Skeletal muscle satellite cell (primary cell): ENCODE data around the gene GPD2.
"Not testable (repeated sequence)": the region's sequence is repeated elsewhere in the genome, so short reads cannot be mapped to it uniquely, and the experiment has no call there.

Source experiments
- H3K27me3 ChIP-seq: 2 replicates; pipeline ENCODE4 v1.7.0; 2013; ENCODE audit warnings: low read length; ENCODE audit not compliant: control insufficient read depth, insufficient read depth
- H3K36me3 ChIP-seq: 2 replicates; pipeline ENCODE4 v1.7.0; 2013; ENCODE audit warnings: mild to moderate bottlenecking, control low read depth, low read length; ENCODE audit not compliant: insufficient read depth
- H3K4me1 ChIP-seq: 2 replicates; pipeline ENCODE4 v1.7.0; 2013; ENCODE audit warnings: low read length; ENCODE audit not compliant: control insufficient read depth, insufficient read depth
- H3K4me2 ChIP-seq: 2 replicates; pipeline ENCODE4 v1.7.0; 2013; ENCODE audit warnings: mild to moderate bottlenecking, low read length
- H3K4me3 ChIP-seq: 2 replicates; pipeline ENCODE4 v1.7.0; 2013; ENCODE audit warnings: low read length
- H3K9ac ChIP-seq: 2 replicates; pipeline ENCODE4 v1.7.0; 2013; ENCODE audit warnings: mild to moderate bottlenecking, low read depth, low read length, moderate library complexity
- H3K9me3 ChIP-seq: replicated peaks from 2 replicates; pipeline ENCODE4 v1.7.0; 2013; ENCODE audit warnings: mild to moderate bottlenecking, control low read depth, low read length

The GPD2 gene

DNA sequence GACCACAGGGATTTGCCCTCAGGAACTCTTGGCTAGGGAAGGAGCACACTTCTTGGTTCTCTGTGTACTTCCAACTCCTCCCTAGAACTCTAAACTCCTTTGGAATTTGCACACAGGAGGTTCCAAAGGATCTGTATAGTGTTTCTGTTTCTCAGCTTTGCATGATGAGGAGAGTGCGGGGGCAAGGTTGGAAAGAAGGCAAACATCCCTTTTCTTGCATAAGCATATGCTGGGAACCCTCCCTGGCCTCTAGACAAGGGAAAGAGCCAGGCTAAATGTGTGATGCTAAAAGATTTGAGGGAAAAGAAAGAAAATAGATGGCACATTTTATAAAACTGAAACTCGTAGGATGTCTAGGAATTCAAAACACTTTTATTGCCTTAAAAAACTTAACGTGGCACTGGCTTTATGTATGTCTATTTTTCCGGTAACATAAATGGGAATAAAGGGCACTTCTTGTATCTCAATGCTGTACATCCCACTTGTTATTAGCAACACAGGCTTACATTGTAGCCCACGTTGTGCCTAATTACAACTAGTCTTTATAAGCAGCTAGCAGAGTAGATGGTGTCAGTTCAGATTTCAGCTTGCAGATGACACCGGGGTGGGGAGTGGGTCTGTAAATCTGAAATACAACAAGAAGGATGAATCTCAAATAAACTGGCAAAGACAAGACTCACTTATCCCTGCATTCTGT lies 165.8 kb downstream of the GPD2 start:
- no peak overlapping the region for H3K9ac ChIP-seq
- no peak overlapping the region for H3K4me3 ChIP-seq
- no peaks in the 10 kb centered on the region for H3K4me1 ChIP-seq
- H3K4me2 ChIP-seq = no peak overlapping the region
- H3K27me3 ChIP-seq = no peaks in the 10 kb centered on the region
- no peaks in the 10 kb centered on the region for H3K36me3 ChIP-seq
- H3K9me3 ChIP-seq = no peaks in the 10 kb centered on the region

DNA sequence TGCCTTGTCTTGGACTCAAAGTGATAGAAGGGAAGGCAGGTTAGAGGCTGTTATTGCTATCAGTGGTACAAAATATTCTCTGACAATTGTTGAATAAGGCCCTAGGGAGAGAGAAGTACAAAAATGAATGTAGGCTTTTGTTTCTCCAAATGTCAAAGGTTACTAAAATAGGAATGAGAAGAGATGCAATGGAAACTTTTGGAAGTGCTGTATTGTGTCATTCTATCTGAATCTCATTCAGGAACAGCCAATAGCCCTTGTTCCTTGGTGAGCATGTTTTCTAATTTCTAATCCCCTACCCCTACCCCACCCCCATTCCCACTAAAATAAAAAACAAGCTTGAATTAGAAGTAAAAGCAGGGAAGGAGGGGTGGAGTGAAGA lies 166.4 kb downstream of the GPD2 start:
- H3K4me2 ChIP-seq = no peak overlapping the region
- H3K27me3 ChIP-seq = no peaks in the 10 kb centered on the region
- H3K9ac ChIP-seq = no peak overlapping the region
- no peaks in the 10 kb centered on the region for H3K36me3 ChIP-seq
- H3K9me3 ChIP-seq = no peaks in the 10 kb centered on the region
- H3K4me3 ChIP-seq = no peak overlapping the region
- no peaks in the 10 kb centered on the region for H3K4me1 ChIP-seq

DNA sequence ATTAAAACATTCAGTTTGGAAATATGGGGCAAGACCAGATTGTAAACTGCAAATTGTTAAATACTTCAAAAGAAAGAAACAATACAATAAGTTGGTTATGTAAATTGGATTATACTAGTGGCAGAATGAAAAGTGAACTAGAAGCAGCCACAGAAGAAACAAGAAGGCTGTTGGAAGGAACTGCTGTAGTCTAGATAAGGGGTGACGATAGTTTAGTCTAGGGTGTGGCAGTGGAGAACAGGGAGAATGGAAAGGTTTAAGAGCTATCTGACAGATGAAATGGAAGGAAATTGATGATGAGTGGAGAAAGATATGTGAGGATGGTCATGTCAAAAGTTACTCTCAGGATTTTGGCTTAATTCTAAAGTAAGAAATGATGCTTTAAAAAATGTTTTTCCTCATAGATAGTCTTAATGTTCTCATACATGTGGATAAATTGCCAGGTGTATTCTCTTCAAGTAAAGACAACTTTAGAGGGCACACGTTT lies 179.7 kb downstream of the GPD2 start:
- Histone ChIP-seq H3K4me1 (no peaks in the 10 kb centered on the region), H3K27me3 (no peaks in the 10 kb centered on the region), H3K36me3 (no peaks in the 10 kb centered on the region), H3K9ac (no peak overlapping the region), H3K4me2 (no peak overlapping the region), H3K4me3 (no peak overlapping the region), H3K9me3 (no peaks in the 10 kb centered on the region)

DNA sequence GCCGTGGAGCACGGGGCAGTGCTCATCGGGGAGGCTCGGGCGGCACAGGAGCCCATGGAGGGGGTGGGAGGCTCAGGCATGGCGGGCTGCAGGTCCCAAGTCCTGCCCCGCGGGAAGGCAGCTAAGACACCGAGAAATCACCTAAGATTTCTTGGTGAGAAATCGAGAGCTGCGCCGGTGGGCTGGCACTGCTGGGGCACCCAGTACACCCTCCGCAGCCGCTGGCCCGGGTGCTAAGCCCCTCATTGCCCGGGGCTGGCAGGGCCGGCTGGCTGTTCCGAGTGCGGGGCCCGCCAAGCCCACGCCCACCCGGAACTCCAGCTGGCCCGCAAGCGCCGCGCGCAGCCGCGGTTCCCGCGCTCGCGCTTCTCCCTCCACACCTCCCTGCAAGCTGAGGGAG lies 181.9 kb downstream of the GPD2 start:
- H3K9ac ChIP-seq, H3K4me2 ChIP-seq, H3K4me1 ChIP-seq, H3K36me3 ChIP-seq, H3K9me3 ChIP-seq, H3K27me3 ChIP-seq, H3K4me3 ChIP-seq: not testable (repeated sequence)

DNA sequence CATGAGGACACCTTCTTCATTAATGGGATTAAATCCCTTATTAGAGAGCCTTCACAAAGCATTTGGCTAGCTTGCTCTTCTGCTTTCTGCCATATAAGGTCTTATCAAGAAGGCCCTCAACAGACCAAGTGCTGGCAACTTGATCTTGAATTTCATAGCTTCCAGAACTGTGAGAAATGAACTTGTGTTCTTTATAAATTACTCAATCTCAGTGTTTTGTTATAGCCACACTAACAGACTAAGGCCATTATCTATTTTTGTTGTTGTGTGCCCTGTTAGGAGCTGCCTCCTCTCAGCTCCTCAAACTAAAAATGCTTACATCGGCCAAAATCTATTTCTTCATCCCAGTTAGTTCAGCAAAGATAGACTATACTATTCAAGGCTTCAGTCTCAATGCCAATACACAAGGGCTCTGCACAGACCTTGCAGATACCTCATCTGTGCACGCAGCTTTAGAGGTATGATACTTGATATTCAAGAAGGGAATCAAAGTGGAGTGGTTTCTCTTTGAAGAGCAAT lies 182.9 kb downstream of the GPD2 start:
- Histone ChIP-seq H3K9me3 (no peaks in the 10 kb centered on the region), H3K9ac (no peak overlapping the region), H3K4me1 (no peaks in the 10 kb centered on the region), H3K36me3 (no peaks in the 10 kb centered on the region), H3K4me2 (no peak overlapping the region), H3K4me3 (no peak overlapping the region), H3K27me3 (no peaks in the 10 kb centered on the region)

DNA sequence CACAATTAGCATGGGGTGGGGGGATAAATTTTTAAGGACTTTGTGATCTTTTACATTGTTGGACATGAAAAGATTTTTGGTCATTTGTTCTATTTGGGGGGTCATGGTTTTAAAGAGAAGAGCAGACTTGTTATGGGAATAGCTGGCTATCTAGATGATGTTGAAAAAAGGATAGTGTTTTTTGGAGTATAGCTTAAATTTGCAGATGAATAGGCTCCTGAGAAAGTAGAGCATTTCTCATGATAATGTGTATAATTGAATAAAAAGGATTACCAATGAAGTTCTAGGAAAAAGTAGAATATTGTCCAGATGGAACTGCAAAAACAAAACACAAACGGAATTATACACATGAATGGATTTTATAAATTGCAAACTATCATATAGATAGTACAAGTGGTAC lies 186.3 kb downstream of the GPD2 start:
- Histone ChIP-seq H3K36me3 (no peaks in the 10 kb centered on the region), H3K27me3 (no peaks in the 10 kb centered on the region), H3K4me3 (no peak overlapping the region), H3K9me3 (no peaks in the 10 kb centered on the region), H3K4me2 (no peak overlapping the region), H3K9ac (no peak overlapping the region), H3K4me1 (no peaks in the 10 kb centered on the region)

DNA sequence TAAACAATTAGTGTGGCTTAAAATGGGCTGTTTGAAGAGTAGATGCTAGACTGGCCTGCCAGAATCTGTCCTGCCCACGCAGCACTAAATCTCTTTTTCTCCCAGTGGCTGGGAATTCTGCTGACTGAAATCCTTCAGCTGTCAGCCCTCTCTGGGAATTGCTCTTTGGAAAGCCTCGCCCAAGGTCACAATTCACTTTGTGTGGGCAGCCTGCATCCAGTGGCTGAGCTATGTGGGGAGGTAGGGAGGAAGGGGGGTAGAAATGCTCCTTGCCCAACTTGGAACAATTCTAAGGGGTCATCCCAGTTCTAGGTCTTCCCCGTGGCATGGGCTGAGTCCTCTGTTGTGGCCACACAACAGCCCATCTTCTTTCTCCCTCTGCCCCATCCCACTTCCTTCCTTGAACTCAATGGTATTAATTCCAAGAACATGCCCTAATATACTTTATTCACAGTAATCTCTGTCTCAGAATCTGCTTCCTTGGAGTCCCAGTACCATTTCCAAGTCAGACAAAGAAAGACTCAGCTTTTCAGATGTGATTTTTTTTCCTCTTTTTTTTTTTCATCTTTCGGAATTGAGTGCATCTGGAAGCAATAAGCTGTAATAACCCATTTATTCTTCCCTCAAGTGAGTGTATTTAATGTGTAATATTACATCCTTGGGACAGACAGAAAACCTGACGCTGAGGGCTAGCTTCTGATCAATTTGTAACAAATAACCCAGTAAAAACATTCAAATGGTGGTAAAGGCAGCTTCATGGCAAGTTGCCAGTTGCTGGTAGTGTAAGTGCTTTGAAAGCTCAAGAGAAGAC lies 189.4 kb downstream of the GPD2 start:
- H3K4me3 ChIP-seq = no peak overlapping the region
- no peaks in the 10 kb centered on the region for H3K4me1 ChIP-seq
- H3K9ac ChIP-seq = no peak overlapping the region
- no peaks in the 10 kb centered on the region for H3K36me3 ChIP-seq
- no peaks in the 10 kb centered on the region for H3K9me3 ChIP-seq
- no peak overlapping the region for H3K4me2 ChIP-seq
- no peaks in the 10 kb centered on the region for H3K27me3 ChIP-seq

DNA sequence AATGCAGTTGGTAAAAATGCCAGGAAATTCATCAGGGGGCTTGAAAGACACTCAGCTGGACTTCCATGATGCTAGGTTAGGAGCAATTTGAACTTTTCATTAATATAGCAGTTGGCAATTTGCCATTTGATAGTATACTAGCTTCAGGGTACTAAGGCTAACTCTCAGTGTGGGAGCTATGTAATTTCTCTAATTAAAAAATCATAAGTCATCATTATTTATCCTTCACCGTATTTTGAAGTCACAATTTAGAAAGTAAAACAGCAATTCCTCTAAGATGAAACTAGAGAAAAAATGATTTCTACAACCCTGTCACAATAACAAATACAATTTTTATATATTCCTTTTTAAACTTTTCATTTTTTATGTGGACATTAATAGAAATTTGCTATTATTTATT lies 190.8 kb downstream of the GPD2 start:
- H3K9ac ChIP-seq = no peak overlapping the region
- H3K27me3 ChIP-seq = no peaks in the 10 kb centered on the region
- H3K4me1 ChIP-seq = no peaks in the 10 kb centered on the region
- no peak overlapping the region for H3K4me2 ChIP-seq
- H3K9me3 ChIP-seq = no peaks in the 10 kb centered on the region
- no peaks in the 10 kb centered on the region for H3K36me3 ChIP-seq
- no peak overlapping the region for H3K4me3 ChIP-seq

DNA sequence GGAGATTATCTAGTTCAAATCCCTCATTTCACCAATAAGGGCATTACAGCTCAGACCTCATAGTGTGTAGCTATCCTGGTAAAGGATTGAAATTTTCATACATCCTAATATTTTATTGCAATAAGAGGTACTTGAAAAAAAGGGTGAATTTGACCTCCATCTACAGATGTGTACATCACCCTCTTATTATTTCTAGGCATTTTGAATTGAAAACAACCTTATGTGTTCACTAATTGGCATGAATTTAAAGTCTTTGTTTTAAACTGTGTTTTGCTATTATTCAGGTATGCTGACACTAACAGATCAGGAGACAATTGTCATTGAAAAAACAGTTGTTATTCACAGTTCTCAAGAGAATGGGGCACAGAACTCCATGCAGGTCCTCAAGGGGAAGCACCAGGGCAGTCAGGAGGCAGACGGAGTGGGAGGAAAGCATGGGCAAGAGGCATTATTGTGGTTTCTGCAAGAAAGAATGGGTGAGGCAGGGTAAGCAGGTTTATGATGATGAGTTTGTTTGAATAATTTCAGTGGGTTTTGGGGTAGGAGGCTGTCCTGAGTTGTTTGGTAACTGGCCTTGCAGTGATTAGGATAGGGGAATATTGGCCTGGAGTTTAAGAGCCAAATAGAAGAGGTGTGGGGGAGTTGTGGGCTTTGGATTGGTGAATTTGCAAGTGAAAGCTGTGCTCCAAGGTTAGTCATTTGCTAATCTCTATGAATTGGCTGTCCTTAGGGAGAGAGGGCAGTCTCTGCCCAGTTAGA lies 194.6 kb downstream of the GPD2 start:
- H3K4me3 ChIP-seq = no peak overlapping the region
- H3K9me3 ChIP-seq = no peaks in the 10 kb centered on the region
- H3K36me3 ChIP-seq = no peaks in the 10 kb centered on the region
- H3K27me3 ChIP-seq = no peaks in the 10 kb centered on the region
- no peak overlapping the region for H3K9ac ChIP-seq
- H3K4me2 ChIP-seq = no peak overlapping the region
- H3K4me1 ChIP-seq = no peaks in the 10 kb centered on the region

DNA sequence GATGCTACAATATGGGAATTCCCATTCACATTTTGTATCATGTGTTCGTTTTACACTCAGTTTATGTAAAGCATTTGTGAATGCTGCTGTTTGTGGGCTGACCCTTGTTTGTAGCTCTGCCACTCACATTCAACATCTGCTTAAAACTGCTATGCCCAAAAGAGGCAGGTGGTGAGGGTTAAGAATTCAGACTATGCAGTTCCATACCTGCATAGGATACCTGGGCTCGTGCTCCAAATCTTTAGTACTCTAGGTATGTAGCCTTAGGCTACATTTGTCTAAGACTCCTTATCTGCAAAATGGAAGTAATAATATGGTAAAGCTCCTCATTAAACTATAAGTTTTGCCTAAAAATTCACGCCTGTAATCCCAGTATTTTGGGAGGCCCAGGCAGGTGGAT lies 199.5 kb downstream of the GPD2 start:
- H3K9me3 ChIP-seq = no peaks in the 10 kb centered on the region
- no peak overlapping the region for H3K9ac ChIP-seq
- no peaks in the 10 kb centered on the region for H3K27me3 ChIP-seq
- no peak overlapping the region for H3K4me3 ChIP-seq
- H3K4me1 ChIP-seq = no peaks in the 10 kb centered on the region
- H3K36me3 ChIP-seq = no peaks in the 10 kb centered on the region
- H3K4me2 ChIP-seq = no peak overlapping the region
